Fibroblast of skin of back (primary cell): ENCODE data around the gene ZNF91. TPM values are rescaled to one million over a fixed set of nuclear protein-coding genes. Genes with fewer than 3 reads are reported as not detected.
"Not testable (repeated sequence)": the region's sequence is repeated elsewhere in the genome, so short reads cannot be mapped to it uniquely, and the experiment has no call there.

Experiments used
- DNase-seq: peaks from one replicate; pipeline ENCODE4 v3.0.0-alpha.2; 2013
- polyA plus RNA-seq, 2 experiments: library from polyadenylated mRNA; unstranded; fragments of 120-200 nt; gene quantifications; one replicate each; pipeline ENCODE4 v1.2.1, GENCODE V29; 2013; ENCODE audit not compliant: insufficient read length in 2 of 2

ZNF91 gene
- polyA plus RNA-seq (2013, experiment 1 of 2; ENCODE audit: insufficient read length), result 5.4 TPM
- polyA plus RNA-seq (2013, experiment 2 of 2; ENCODE audit: insufficient read length), result 7.6 TPM

DNA sequence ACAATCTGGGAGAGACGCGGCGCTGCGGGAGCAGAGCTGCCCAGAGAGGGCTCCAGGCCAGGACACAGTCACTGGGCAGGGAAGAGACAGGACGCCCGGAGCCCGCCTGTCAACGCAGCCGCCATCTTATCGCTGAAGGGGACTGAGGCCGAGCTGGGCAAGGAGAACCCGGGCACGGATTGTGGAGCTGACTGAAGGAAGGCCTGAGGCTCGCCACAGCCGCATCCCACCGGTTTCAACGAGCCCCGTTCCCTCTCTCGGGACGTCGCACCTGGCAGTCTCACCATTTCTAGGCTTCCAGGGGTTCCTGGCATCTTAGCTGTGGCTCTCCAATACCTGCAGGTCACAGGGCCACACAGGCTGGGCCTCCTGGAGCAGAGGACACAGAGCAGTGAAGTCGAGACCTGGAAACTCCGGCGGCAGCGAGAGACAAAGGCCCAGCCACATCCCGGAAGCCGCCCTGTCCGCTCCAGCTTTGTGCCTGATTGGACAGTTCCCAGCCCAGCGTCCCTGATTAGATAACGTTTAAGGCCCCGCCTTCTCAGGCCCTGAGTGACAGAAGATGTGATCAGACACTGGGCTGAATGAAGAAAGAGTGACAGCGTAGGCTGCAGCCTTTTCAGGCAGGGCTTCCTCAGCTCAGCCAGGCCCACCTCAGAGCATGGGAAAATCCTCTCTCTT is at the start of gene ZNF91:
Gene ZNF91 (minus strand): TSS at position 431 of the 681 bp plus-strand sequence. CDS start 117 bp downstream, at position 314.
- peak; percentile 98 for DNase-seq

DNA sequence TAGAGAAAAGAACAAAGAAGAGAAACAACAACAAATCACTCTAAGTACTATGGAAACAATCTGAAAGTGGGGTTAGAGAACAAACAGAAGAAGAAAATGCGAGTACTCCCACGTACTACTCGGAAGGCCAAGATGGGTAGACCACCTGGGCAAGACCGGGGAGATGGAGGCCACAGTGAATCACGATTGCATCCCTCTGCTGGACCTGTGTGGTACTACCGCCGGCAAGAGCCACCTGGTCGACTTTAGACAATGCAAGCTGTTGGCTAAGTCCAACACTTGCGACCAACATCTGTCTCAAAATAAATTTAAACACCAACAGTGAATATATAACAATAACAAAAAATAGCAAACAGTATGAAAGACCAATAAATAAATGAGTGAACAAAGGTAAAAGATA is 45.5 kb upstream of the ZNF91 start:
- DNase-seq, result no peak

DNA sequence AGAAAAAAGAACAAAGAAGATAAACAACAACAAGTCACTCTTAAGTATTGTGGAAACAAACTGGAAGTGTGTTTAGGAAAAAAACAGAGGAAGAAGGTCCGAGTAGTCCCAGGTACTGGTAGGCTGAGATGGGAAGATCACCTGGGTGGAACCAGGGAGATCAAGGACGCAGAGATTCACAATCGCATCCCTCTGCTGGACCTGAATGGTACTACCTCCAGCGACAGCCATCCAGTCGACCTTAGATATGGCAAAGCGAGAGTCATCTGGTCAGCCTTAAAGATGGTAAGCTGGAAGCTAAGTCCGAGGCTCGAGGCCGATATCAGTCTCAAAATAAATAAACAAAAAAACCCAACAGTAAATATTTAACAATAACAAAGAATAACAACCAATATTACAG is 44.9 kb upstream of the ZNF91 start:
- DNase-seq, result no peak

DNA sequence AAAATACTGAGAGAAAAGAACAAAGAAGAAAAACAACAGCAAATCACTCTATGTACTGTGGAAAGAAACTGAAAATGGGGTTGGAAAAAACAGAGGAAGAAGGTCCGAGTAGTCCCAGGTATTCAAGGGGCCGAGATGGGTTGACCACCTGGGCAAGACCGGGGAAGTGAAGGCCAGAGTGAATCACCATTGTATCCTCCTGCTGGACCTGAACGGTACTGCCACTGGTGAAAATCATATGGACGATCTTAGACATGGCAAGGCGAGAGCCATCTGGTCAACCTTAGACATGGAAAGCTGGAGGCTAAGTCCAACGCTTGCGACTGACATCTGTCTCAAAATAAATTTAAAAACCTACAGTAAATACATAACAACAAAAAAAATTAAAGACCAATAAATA is 44.4 kb upstream of the ZNF91 start:
- DNase-seq, result no peak

DNA sequence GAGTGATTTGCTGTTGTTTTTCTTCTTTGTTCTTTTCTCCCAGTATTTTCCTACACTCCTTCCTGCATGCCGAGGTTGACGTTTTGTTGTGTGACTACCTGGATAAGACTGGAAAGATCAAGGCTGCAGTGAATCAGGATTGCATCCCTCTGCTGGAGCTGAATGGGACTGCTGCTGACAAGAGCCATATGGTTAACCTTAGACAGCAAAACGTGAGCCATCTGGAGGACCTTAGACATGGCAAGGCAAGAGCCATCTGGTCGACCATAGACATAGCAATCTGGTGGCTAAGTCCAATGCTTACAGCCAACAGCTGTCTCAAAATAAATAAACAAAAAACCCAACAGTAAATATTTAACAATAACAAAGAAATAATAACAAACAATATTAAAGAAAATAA is 42.6 kb upstream of the ZNF91 start:
- DNase-seq, result no peak

DNA sequence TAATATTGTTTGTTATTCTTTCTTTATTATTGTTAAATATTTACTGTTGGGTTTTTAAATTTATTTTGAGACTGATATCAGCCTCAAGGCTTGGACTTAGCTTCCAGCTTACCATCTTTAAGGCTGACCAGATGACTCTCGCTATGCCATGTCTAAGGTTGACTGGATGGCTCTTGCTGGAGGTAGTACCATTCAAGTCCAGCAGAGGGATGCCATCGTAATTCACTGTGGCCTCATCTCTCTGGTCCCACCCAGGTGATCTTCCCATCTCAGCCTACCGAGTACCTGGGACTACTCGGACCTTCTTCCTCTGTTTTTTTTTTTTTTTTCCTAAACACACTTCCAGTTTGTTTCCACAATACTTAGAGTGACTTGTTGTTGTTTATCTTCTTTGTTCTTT is 41.7 kb upstream of the ZNF91 start:
- DNase-seq, result no peak

DNA sequence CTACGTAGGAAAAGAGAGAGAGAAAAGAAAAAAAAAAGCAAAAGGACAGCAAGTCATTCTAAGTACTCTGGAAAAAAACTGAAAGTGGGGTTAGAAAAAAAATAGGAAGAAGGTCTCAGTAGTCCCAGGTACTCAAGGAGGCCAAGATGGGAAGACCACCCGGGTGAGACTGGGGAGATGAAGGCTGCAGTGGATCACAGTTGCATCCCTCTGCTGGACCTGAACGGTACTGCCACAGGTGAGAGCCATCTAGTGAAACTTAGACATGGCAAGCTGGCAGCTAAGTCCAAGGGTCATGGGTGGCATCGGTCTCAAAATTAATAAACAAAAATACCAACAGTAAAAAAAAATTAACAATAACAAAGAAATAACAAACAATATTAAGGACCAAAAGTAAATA is 41.0 kb upstream of the ZNF91 start:
- DNase-seq, result no peak

DNA sequence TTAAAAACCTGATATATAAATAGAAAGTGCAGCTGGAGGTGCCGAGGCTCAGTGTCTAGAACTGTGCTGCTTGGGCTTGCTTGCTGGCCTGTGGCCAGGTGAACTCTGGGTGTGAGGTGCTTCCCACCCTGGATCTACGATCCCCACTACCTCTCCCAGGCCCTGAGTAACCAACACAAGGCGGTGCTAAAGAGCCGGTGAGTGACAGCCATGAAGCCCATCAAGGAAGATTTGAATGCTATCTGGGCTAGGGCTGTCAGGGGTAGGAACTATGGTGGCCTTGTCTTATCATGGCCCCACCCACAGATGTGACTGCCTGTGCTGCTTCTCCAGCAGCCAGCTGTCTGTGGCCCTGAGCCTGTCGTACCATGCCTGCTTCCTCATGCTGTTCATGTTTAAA is 25.6 kb upstream of the ZNF91 start:
- DNase-seq, result no peak

DNA sequence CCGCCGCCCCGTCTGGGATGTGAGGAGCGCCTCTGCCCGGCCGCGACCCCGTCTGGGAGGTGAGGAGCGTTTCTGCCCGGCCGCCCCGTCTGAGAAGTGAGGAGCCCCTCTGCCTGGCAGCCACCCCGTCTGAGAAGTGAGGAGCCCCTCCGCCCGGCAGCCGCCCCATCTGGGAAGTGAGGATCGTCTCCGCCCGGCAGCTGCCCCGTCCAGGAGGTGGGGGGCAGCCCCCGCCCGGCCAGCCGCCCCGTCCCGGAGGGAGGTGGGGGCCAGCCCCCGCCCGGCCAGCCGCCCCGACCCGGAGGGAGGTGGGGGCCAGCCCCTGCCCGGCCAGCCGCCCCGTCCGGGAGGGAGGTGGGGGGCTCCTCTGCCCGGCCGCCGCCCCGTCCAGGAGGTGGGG is 24.0 kb upstream of the ZNF91 start:
- DNase-seq, result not testable (repeated sequence)

DNA sequence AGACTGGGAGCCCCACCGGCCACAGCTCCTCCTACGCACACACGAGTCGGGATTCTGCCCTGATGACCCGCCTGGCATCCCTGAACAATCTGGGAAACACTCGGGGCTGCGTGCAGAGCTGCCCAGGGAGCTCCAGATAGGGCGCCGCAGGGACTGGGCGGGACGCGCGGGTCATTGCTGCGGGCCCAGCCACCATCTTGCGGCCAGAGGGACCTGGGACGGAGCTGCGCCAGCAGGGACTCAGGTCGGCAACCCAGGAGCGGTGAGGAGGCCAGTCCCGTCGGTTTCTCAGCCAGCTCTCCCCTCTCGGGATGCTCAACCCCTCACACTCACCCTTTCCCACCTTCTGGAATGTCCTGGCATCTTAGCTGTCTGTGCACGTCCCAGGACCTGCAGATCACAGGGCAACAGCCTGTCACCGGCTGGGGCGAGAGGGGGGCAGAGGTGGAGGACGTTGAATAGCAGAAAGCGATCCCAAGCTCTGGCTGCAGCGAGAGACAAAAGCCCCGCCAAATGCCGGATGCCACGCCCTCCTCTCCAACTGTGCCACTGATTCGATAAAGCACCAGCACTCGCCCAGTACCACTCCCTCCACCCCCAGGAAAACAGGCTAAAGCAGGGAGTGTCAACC is 20.4 kb upstream of the ZNF91 start:
- DNase-seq, result peak; percentile 6

DNA sequence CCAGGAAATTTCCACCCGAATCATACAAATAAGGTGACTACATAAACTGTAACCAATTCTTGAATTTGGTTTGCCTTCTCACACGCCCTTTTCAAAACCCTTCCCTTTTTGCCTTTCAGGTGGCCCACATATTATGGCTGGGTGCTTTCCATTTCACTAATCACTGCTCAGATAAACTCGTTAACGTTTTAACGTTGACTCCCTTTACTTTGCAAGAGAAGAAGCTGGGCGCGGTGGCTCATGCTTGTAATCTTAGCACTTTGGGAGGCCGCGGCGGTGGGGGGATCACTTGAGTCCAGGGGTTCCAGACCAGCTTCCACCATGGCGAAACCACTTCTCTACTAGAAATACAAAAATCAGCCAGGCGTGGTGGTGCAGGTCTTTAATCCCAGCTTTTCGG is 19.8 kb upstream of the ZNF91 start:
- no peak for DNase-seq

DNA sequence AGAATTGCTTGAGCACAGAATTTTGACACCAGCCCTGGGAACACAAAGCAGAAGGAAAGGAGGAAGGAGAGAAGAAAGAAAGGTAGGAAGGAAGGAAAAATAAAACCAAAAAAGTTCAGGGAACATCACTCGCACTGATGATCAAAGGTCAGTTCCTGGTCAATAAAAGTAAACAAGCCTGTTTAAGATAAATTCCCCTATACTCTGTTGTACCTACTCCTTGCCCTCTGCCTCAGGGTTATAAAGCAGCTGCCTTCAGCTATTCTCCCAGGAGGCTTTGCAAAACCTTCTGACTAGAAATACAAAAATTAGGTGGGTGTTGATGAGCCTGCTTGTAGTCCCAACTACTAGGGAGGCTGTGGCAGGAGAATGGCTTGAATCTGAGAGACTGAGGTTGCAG is 14.9 kb upstream of the ZNF91 start:
- DNase-seq, result no peak

DNA sequence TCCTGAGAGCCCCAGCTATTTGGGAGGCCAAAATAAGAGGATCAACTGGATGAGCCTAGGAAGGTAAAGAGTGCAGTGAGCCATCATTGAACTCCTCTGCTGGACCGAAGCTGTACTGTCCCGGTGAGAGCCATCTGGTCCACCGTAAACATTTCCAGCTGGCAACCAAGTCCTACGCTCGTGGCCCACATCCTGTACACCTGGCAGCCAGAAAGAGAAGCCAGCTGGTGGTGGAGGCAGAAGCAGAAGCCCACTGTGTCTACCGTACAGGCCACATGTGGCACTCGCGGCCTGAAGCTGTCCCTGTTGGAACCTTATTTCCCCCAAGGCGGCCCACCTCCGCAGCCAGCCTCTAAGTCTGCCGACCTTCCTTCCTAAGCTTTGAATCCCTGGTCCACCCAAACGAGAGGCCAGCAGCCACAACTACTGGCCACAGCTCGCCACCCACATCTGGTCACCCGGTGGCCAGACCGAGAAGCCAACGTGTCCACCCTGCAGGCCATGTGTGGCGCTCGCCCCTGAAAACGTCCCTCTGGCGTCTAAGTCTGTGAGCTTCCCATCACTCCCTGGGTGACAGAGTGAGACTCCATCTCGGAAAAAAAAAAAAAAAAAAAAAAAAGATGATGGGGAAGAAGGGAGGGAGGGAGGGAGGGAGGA is 14.2 kb upstream of the ZNF91 start:
- DNase-seq, result no peak

DNA sequence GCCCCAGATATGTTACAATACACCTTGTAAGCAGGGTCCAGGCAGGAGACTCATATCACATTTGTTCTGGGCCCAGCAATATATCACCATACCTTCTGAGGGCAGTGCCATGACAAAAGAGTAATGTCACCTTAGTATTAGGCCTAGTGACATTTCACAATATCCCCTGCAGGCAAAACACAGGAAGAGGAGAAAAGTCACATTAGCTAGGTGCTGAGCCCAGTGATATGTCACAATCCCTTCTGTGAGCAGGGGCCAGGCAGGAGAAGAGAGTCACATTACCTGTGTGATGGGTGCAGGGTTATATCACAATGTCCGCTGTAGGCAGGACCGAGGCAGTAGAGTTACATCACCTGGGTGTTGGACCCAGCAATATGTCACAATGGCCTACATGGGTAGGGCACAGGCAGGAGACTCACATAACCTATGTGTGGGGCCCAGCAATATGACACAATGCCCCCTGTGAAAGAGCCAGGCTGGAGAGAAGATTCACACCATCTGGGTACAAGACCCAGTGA is 12.4 kb upstream of the ZNF91 start:
- no peak for DNase-seq

DNA sequence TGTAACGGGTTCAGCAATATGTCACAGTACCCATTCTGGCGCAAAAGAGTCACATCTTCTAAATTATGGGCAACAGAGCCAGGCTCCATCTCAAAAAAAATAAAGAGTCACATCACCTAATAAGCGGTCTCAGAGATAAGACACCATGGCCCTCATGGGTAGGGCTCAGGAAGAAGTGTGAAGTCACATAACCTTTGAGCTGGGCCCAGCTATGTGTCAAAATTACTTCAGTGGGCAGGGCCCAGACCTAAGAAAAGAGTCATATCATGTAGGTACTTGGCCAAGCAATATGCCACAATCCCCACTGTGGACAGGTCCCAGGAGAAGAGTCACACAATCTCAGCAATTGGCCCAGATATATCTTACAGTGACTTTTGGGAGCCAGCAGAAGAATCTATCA is 11.4 kb upstream of the ZNF91 start:
- DNase-seq, result no peak

DNA sequence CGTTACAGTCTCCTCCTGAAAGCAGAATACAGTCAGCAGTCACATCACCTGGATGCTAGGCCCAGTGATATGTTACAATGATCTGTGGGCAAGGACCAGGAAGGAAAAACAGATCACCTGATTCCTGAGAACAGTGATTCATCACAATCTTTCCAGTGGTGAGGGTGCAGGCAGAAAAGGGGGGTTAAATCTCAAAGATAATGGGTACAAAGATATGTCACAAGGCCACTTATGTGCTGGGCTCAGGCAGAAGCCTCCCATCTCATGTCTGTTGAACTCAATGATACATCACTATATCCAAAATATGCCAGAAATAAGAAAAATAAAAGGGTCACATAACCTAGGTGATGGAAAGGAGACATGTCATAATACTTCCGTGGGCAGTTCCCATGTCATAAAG is 10.8 kb upstream of the ZNF91 start:
- no peak for DNase-seq

DNA sequence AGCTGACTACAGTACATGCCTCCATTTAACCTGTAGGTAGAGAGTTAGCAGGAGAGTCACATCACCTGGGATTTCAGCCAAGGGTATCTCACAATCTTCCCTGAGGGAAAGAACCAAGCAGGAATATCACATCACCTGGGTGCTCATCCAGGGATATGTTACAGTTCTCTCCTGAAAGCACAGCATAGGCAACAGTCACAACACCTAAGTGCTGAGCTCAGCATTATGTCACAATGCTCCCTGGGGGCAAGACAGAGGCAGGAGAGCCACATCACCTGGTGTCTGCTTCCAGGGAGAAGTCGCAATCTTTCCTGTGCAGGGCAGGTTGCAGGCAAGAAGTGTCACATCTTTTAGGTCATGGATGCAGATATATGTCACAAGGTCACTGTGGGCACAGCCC is 9.4 kb upstream of the ZNF91 start:
- DNase-seq, result no peak

DNA sequence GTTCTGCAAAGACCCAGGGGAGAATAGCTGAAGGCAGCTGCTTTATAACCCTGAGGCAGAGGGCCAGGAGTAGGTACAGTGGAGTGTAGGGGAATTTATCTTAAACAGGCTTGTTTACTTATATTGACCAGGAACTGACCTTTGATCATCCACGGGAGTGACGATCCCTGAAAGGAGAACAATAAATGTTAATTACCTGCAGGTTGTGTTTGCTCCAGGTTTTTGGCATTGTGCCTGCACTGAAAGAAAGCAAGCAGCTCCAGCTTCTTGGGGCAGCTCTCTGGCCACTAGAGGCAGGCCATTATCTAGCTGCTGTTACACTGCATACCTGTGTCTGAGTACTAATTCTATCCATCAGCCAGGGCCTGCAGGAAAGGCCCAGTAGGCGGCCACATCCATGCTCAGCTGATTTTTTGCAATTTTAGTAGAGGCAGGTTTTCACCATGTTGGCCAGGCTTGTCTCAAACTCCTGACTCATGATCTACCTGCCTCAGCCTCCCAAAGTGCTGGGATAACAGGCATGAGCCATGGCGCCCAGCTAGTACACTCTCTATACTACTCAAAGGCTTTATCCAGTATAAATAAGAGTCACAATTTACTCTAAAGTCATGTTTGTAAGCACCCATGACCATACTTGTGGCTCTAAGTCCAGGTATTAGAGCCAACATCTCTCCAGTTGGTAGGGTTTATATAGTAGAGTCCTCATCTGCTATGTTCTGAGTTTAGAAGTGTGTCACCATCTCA is 8.5 kb upstream of the ZNF91 start:
- no peak for DNase-seq

DNA sequence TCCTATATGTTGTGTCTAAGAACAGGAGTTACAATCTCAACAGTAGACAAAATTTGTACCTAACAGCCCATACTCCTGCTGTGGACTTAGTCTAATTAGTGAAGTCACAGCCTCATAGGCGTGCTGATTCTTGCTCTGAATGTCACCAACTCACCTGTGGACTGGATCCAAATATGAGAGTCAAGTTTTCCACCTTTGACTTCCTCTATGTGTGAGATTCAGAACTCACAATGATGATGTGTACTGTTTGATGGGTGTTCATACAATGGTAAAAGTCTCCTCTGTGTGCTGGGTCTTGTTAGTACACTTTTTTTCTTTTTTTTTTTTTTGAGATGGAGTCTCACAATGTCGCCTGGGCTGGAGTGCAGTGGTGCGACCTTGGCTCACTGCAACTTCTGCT is 7.8 kb upstream of the ZNF91 start:
- DNase-seq, result no peak

DNA sequence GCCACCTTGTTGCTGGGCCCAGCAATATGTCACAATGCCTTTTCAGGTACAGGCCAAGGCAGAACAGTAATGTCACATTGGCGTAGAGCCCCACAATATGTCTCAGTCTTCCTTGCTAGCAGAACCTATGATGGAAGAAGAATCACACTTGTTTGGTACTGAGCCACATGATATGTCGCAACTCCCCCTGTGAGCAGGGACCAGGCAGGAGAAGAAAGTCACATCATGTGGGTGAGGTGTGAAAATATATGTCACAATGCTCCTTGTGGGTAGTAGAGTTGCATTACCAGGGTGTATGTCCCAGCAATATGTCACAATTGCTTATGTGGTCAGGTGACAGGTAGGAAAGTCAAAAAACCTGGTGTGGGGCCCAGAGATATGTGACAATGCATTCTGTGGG is 7.1 kb upstream of the ZNF91 start:
- DNase-seq, result no peak

DNA sequence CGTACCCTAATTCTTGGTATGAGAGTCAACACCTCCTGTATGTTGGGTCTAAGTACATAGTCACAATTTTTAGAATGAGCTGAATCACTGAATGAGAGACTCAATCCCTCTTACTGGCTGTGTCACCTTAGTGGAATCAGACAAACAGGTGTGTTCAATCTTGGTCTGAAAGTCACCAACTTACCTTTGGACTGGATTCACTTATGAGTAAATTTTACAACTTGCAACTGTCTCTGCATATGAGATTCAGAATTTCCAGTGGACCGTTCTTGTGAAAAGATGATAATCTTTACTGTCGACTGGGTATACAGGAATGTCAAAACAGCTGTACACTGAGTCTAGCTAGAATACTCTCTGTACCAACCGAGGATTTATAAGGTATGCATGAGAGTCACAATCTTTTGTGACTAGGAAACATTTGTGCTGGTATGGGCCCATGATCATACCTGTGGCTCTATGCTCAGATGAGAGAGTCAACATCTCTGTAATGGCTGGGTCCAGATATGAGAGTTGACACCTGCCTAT is 5.9 kb upstream of the ZNF91 start:
- DNase-seq, result no peak

DNA sequence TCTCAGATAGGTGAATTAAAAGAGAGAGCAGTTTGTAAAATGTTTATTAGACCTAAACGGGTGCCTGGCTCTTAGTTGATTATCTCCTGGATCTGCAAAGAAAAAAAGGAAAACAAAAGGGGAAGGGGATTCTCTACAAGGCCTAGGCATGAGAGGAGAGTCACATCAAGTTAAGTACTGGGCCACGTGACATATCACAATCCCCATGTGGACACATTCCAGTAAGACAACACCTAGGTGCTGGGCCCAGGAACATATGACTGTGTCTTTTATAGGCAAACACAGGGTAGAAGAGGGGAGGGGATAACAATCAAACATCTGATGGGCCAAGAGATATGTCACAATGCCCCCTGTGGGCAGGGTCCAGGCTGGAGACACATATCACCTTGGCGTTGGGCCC is 4.2 kb upstream of the ZNF91 start:
- DNase-seq, result no peak

DNA sequence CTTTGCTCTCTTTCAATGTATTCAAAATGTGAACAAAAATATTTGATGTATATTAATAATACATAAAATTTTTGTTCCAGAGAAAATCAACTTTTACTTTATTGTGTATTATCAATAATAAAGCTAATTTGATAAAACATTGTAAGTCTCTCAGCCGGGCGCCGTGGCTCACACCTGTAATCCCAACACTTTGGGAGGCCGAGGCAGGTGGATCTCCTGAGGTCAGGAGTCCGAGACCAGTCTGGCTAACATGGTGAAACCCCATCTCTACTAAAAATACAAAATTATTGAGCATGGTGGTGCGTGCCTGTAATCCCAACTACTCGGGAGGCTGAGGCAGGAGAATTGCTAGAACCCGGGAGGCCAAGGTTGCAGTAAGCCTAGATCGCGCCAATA is 449 bp upstream of the ZNF91 start:
- DNase-seq, result not testable (repeated sequence)
